GM18519 (cell line): ENCODE data around the gene DDR1.
"Not testable (repeated sequence)": the region's sequence is repeated elsewhere in the genome, so short reads cannot be mapped to it uniquely, and the experiment has no call there.

Experiments used
- ATAC-seq: cut with Tn5 transposase; IDR thresholded peaks from one replicate; pipeline ENCODE4 v1.9.1; 2021; ENCODE audit warnings: mild to moderate bottlenecking, moderate library complexity; ENCODE audit not compliant: unreplicated experiment, low FRiP score

The DDR1 gene

GRCh38 chr6:30852459-30852858, 31.9 kb upstream of the DDR1 start:
- ATAC-seq: not testable (repeated sequence)

GRCh38 chr6:30854285-30855040, 29.9 kb upstream of the DDR1 start:
- ATAC-seq: no peak

GRCh38 chr6:30855429-30856075, 28.8 kb upstream of the DDR1 start:
- ATAC-seq: no peak

- no peak for ATAC-seq
Measured at GRCh38 chr6:30857112-30857511, 27.2 kb upstream of the DDR1 start.

- ATAC-seq: no peak
Measured at GRCh38 chr6:30857549-30857948, 26.8 kb upstream of the DDR1 start.

DNA sequence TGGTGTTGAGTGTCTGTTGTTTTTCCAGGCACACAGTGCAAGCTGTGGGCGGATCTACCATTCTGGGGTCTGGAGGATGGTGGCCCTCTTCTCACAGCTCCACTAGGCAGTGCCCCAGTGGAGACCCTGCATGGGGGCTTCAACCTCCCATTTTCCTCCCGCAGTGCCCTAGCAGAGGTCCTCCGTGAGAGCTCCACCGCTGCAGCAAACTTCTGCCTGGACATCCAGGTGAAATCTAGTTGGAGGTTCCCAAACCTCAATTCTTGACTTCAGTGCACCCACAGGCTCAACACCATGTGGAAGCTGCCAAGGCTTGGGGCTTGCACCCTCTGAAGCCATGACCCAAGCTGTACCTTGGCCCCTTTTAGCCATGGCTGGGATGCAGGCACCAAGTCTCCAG, 24.6 kb upstream of the DDR1 start:
- ATAC-seq: not testable (repeated sequence)

DNA sequence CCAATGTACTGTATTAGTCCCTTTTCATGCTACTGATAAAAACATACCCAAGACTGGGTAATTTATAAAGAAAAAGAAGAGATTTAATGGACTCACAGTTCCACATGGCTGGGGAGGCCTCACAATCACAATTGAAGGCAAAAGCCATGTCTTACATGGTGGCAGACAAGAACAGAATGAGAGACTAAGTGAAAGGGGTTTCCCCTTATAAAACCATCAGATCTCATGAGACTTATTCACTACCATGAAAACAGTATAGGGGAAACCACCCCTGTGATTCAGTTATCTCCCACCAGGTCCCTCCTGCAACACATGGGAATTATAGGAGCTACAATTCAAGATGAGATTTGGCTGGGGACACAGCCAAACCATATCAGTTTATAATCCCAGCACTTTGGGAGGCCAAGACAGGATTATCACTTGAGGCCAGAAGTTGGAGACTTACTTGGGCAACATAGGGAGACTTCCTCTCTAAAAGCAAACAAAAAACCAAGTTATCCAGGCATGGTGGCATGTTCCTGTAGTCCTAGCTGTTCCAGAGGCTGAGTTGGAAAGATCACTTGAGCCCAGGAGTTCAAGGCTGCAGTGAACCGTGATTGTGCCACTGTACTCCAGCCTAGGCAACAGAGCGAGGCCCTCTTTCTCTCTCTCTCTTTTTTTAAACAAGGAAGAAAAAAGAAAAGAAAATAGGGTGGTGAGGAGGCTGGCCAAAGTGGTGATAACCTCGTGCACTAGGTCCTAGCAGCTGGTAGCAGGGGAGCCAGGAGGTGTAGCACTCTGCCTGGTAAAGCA, 22.9 kb upstream of the DDR1 start:
- no peak for ATAC-seq

DNA sequence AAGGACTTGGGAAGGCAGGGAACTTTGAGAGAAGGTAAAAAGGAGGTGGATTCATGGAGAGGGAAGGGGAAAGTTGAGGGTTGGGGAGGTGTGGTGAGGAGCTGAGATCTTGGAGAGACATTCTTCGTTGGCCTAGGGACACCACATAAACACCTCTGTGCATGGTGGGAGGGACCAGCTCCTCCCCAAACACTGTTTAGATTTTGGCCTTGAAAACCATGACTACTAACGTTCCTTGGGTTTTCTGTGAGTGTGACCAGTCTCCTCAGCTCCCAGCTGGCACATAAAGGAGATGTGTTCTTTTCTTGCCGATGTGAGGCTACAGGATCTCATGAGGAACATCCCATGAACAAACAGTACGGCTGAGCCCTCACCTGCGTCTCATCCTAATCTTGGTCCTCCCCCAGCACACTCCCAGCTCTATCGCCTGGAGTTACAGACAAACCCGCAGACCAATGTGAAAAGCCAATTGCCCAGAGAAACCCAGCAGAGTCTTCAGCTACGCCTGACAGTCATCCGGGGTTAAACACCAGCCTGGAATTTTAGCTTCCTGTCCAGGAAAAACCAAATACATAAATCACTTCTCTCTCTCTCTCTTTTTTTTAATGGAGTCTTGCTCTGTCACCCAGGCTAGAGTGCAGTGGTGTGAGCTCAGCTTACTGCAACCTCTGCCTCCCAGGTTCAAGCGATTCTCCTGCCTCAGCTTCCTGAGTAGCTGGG, 22.0 kb upstream of the DDR1 start:
- no peak for ATAC-seq

GRCh38 chr6:30864325-30864724, 20.0 kb upstream of the DDR1 start:
- ATAC-seq: no peak

DNA sequence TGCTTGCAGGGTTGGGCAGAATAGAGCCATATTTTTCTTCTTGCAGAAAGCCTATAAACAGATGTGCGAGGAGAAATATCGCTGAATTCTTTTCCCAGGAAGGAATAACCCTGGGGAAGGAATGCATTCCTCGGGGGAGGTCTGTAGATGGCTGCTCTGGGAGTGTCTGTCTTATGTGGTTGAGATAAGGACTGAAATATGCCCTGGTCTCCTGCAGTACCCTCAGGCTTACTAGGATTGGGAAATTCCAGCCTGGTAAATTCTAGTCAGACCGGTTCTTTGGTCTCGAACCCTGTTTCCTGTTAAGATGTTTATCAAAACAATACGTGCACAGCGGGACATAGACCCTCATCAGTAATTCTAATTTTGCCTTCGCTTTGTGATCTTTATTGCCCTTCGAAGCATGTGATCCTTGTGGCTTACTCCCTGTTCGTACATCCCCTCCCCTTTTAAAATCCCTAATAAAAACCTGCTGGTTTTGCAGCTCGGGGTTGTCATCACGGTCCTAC, 15.0 kb upstream of the DDR1 start:
- not testable (repeated sequence) for ATAC-seq

GRCh38 chr6:30870546-30870945, 13.8 kb upstream of the DDR1 start:
- ATAC-seq: no peak

GRCh38 chr6:30871592-30872183, 12.6 kb upstream of the DDR1 start:
- no peak for ATAC-seq

DNA sequence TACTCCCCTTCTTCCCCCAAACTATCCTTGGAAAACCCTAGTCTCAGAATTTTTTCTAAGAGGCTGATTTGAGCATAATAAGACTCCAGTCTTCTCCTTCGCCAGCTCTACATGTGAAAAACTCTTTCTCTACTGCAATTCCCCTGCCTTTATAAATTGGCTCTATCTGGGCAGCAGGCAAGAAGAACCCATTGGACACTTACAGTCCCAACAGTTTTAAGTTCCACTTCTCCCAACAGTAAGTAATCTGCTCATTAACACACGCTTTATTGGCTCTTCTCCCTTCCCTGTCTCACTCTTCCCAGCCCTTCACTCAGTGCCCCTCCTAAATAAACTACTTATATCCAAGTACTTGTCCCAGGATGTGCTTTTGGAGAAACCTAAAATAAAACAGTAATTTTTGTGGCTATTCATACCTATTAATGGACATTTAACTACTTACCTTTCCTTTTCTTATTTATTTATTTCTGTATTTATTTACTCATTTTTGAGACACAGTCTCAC, 11.1 kb upstream of the DDR1 start:
- no peak for ATAC-seq

GRCh38 chr6:30873795-30874194, 10.5 kb upstream of the DDR1 start:
- ATAC-seq: not testable (repeated sequence)

DNA sequence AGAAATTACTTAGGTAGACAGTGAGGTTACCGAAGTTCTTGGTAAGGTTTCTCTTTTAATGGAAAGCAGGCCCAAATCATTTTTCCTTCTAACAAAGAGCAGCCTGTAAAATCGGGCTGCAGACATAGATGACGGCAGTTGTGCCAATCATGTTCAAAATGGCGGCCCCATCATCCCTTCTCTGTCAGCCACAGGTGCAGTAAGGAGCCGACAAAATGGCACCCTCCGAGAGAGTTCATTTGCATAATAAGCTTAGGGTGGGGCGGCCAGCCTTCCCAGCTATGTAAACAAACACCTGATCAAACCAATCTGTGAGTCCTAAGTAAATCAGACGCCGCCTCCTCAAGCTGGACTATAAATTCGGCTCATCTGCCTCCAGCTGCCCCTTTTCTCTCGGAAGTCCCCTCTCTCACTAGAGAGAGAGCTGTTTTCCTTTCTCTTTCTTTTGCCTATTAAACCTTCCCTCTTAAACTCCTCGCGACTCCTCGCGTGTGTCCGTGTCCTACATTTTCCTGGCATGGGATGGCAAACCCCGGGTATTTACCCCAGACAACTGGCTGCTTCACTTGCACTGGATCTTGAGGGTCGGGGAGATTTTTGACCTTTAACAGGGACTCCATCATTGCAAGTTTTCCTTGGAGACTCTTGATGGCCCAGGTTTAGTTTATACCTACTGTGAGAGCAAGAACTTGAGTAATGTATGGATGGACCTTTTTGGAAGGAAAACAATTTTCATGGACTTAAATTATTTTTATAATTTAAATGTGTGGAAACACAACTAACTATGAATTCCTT, 8.9 kb upstream of the DDR1 start:
- no peak for ATAC-seq

DNA sequence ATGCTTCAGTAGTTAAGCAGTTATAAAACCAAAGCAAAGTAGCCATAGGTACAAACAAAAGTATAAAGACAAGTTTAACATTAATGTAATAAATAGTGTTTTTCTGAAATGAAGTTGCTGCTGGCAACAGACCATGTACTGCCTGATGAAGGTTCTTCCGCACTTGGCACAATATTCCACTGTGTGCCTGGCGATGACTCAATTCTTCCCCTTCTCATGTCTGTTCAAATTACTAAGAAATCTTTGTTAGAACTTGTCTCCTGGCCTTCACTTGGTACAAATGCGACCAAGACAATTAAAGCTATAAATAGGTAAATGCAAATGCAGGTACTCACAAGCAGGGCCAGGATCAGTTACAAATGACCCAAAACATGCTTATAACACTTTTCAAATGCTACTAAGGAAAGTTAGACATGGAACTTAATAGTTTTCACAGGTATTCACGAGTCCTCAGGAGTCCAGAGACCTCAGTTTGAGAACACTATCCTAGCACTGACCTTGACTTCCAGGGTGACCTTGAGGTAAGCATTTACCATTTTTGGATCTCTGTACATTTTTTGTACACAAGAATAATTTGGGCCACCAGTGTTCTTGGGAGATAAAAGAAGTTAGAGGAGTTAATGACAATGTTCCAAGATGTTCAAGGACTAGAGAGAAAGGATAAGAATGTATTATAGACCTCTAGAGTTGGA, 8.1 kb upstream of the DDR1 start:
- no peak for ATAC-seq

DNA sequence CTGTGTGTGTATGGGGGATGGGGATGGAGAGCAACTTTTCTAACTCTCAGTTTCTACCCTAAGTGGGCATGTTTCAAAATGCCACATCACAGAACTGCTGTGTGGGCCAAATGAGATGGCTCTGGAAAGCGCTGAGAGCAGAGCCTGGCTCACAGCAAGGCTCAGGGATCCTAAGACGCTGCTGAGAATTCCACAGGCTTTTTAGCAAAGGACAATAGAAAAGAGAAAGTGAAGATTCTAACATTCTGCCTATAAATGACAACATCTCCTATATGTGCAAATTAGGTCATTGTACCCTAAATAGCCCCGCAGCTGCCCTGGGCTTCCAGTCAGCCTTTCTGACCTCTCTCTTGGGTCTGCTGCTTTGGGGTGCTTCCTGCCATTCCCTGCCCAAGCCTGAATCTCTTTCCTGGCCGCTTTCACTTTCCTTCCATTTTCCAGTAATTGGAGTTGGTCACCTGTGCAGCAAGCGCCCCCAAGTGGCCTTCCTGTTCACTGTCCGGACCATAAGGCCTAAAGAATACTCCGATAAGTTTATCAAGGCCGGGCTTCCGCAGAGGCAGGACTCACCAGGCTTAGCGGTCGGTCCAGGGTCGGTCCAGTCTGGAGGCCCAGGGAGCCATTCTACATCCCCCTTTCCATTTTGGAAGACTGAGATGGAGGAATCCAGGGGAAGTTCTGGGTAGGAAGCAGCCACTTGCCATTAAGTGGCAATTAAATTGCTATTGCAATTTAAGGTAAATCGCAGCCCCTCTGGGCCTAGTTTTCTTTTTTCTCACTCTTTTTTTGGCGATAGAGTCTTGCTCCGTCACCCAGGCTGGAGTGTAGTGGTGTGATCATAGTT, 6.7 kb upstream of the DDR1 start:
- no peak for ATAC-seq
